ENCODE data around the gene MATR3.

The MATR3 gene

DNA sequence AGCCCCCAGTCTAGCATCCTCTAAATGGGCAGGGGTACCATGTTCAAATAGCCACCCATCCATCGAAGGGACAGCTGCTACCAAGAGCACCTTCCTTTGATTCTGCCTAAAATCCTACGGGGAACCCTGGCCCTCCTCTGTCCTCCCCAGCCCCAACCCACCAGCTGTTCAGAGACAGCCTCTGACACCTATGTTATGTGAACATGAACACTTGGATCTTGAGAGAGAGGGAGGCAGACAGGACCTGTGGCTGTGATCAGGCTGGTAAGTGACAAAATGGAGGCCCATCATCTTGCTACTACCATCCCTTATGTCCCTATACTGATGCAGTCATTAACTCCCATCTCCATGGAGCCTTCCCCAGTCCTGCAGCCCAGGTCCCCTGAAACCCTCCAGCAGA lies 81.4 kb downstream of the MATR3 start:
- TF ChIP-seq, protein P1, sequence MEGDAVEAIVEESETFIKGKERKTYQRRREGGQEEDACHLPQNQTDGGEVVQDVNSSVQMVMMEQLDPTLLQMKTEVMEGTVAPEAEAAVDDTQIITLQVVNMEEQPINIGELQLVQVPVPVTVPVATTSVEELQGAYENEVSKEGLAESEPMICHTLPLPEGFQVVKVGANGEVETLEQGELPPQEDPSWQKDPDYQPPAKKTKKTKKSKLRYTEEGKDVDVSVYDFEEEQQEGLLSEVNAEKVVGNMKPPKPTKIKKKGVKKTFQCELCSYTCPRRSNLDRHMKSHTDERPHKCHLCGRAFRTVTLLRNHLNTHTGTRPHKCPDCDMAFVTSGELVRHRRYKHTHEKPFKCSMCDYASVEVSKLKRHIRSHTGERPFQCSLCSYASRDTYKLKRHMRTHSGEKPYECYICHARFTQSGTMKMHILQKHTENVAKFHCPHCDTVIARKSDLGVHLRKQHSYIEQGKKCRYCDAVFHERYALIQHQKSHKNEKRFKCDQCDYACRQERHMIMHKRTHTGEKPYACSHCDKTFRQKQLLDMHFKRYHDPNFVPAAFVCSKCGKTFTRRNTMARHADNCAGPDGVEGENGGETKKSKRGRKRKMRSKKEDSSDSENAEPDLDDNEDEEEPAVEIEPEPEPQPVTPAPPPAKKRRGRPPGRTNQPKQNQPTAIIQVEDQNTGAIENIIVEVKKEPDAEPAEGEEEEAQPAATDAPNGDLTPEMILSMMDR (IDR thresholded peaks at IDR 0.05) = no peak

DNA sequence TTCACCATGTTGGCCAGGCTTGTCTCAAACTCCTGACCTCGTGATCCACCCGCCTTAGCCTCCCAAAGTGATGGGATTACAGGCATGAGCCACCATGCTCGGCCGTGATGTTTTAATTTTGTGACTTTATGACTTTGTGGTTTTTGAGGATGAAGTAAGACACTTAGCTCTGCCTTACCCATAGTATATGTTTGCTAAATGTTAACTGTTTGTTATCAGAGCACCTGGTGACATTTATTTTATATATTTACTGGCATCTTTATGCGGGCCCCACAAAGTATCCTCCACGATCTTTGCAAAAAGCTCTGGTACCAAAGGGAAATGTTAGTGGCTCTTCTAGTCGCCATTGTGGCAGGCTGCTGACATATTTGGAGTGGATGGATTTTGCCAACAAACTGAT lies 82.8 kb downstream of the MATR3 start:
- TF ChIP-seq, protein P1 (IDR thresholded peaks at IDR 0.05) = no peak

DNA sequence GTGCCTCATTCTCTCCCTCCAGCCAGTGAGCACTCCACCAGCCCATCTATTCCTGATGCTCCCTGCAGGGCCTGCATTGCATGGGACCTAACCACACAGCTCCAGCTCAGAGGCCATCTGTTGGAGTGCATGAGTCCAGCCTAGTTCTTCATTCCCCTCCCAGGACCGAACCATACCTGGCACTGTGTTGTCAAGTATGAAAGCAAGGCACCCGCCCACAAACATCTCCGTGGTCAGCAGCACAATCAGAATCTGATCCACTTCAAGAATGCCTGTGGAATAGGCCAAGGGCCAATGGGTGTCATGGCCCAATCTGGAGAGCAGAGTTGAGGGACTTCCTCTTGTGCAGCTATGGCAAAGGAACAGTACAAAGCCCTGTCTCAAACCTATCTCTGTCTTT lies 83.7 kb downstream of the MATR3 start:
- TF ChIP-seq, protein P1 (IDR thresholded peaks at IDR 0.05) = no peak

DNA sequence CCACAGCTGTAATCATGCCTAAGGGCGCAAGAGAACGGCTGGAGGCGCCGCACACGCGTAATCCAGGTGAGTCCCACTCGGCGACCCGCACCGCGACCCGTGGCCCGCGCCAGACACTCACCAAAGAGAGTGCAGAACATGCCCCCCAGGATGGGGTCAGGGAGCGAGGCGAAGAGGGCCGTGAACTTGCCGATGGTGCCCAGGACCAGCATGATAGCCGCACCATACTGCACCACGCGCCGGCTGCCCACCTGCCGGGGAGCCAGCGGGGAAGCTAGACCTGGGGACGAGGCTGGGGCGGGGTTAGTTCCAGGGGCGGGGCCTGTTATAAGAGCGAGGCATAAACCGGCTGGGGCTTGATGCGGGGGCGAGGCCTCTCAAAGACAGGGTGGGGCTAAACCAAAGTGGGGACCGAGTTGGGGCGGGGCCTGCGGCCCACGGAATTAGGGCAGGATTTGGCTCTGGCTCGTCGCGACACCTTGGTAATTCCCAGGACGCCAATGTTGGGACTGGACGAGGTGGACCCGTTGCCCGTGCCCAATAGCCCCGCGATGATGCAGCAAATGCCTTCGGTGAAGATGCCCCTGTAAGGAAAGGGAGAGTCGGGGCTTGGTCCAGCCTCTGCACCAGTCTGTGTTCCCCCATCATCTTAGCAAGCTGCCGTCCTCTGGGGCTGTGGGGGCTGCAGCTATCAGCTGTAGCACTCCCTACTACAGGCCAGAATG lies 84.7 kb downstream of the MATR3 start:
- TF ChIP-seq, protein P1 (IDR thresholded peaks at IDR 0.05) = no peak

DNA sequence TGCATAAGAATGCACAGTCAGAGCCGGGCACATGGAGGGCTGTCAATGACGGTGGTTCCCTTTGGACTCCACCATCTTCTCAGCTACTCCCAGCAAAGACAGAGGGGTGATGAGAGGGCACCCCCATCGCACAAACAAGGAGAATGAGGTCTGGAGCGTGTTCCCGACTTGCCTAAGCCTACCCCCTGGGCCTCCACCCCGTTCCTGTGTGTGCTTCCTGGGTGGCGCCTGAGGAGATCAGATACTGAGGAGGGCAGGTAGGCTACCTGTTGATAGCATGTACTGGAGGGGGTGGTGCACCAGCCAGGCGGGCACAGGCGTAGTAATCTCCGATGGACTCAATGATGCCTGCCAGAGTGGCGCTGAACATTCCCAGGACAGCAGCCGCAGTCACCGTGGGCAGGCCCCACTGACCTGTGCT lies 85.4 kb downstream of the MATR3 start:
- TF ChIP-seq, protein P1 (IDR thresholded peaks at IDR 0.05) = no peak

DNA sequence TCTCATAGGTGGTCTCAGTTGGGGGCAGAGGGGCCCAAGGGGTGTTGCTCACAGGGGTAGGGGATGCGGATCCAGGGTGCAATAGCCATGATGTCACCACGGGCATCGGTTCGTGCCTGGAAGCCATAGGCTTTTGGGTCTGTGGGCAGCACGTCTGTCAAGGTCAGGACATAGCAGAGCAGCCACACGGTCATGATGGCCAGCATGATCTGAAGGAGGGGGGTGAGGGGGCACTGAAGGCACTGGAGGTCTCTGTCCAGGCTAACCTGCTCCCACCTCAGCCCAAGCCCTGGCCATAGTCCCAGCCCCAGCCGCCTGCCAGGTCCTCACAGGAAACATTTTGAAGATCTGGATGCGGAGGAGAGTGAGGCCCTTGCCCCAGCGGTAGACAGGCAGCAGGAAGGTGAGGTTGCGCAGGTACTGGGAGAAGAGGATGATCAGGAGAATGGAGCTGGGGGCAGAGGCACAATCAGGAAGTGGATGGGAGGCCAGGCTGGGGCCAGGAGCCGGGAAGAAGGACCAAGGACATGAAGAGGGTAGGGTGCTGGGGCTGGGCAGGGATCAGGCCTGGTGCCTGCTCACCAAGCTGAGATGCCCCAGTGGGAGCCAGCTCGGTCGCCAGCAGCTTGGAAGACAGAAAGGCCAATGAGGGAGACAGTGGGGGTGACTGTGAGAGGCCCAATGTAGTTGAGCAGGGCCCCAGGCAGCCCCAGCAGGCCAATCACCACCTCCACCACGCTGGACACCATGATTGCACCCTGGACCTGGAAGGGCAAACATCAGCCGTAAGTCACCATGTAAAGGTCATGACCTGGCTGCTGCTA lies 86.3 kb downstream of the MATR3 start:
- TF ChIP-seq, protein P1 (IDR thresholded peaks at IDR 0.05) = no peak
